Endothelial cell of umbilical vein (primary cell): Measurements from ENCODE around the gene TGFBI.

Experiments used
- EZH2 ChIP-seq: IDR thresholded peaks from 2 replicates; pipeline ENCODE4 v1.6.1; 2012; ENCODE audit warnings: borderline replicate concordance, low read depth, mild to moderate bottlenecking, moderate library complexity, low read length, inconsistent platforms; ENCODE audit not compliant: severe bottlenecking
- TF ChIP-seq, protein P1 (sequence below), 2 donors: IDR thresholded peaks; 1 replicate in 1 of 2; 2 replicates in 1 of 2; pipeline ENCODE4 v1.5.1; 2011; ENCODE audit warnings: low read length in 2 of 2, mild to moderate bottlenecking in 2 of 2, moderate library complexity in 2 of 2, control low read depth in 1 of 2, inconsistent platforms in 1 of 2, low read depth in 1 of 2; ENCODE audit not compliant: insufficient read depth in 1 of 2; ENCODE audit errors: extremely low read depth in 1 of 2

DNA sequence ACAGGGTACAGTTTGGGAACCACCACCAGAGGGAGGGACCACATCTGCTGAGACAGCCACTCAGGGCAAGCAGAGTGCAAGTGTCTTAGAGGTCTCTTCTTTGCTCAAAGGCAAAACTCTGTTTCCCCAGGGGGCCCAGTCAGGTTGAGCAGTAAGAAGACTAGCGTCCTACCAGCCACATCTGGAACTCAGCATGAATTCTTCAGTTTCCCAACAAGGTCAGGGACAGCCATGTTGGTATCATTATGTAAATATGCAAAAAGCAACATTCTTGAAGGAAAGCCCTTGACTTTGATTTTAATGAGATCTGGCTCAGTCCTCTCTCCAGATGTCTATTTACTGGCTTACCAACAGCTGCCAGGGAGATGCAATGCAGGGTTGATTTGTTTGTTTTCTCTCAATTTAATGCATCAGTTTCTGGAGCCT is 46.7 kb downstream of the TGFBI start:
- TF ChIP-seq EZH2, result no peak
- TF ChIP-seq, protein P1, sequence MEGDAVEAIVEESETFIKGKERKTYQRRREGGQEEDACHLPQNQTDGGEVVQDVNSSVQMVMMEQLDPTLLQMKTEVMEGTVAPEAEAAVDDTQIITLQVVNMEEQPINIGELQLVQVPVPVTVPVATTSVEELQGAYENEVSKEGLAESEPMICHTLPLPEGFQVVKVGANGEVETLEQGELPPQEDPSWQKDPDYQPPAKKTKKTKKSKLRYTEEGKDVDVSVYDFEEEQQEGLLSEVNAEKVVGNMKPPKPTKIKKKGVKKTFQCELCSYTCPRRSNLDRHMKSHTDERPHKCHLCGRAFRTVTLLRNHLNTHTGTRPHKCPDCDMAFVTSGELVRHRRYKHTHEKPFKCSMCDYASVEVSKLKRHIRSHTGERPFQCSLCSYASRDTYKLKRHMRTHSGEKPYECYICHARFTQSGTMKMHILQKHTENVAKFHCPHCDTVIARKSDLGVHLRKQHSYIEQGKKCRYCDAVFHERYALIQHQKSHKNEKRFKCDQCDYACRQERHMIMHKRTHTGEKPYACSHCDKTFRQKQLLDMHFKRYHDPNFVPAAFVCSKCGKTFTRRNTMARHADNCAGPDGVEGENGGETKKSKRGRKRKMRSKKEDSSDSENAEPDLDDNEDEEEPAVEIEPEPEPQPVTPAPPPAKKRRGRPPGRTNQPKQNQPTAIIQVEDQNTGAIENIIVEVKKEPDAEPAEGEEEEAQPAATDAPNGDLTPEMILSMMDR (IDR thresholded peaks at IDR 0.05; ENCODE audit: extremely low read depth in 1 of 2, insufficient read depth in 1 of 2, low read depth in 1 of 2, low read length in 2 of 2), result no peak
